GM12878 (cell line): ENCODE results near the gene CEP68. TPM values are rescaled to one million over a fixed set of nuclear protein-coding genes. Genes with fewer than 3 reads are reported as not detected.

ENCODE experiments used
- ATF2 ChIP-seq: IDR thresholded peaks from 2 replicates; pipeline ENCODE4 v1.6.1; 2012; ENCODE audit warnings: low read length, inconsistent platforms
- ATF7 ChIP-seq: fragments of 450-650 bp; IDR thresholded peaks from 2 replicates; pipeline ENCODE4 v1.6.1; 2016; ENCODE audit warnings: low read depth, mild to moderate bottlenecking
- CREM ChIP-seq: IDR thresholded peaks from 2 replicates; pipeline ENCODE4 v1.6.1; 2014; ENCODE audit warnings: antibody characterized with exemption, low read depth
- ETV6 ChIP-seq, 2 experiments: fragments of 450-650 bp in 1 of 2; IDR thresholded peaks in 1 of 2; conservative IDR thresholded peaks in 1 of 2; 2 replicates each; pipeline ENCODE4 v1.6.1; 2014; ENCODE audit warnings: antibody characterized with exemption in 1 of 2, borderline replicate concordance in 1 of 2, low read depth in 1 of 2, mild to moderate bottlenecking in 1 of 2, moderate library complexity in 1 of 2
- EZH2 ChIP-seq: IDR thresholded peaks from 2 replicates; pipeline ENCODE4 v1.6.1; 2012; ENCODE audit warnings: low read depth, mild to moderate bottlenecking, control low read depth, inconsistent platforms, low read length, borderline replicate concordance; ENCODE audit not compliant: control insufficient read depth
- IKZF1 ChIP-seq: fragments of 450-650 bp; conservative IDR thresholded peaks from 2 replicates; pipeline ENCODE4 v1.6.1; 2017; ENCODE audit warnings: antibody characterized with exemption, mild to moderate bottlenecking
- IKZF2 ChIP-seq, 2 experiments: fragments of 450-650 bp; IDR thresholded peaks; 2 replicates each; pipeline ENCODE4 v1.6.1; 2017; ENCODE audit warnings: mild to moderate bottlenecking in 2 of 2, moderate library complexity in 2 of 2
- NFYB ChIP-seq: IDR thresholded peaks from 2 replicates; pipeline ENCODE4 v1.6.1; 2011; ENCODE audit warnings: low read depth, mild to moderate bottlenecking, low read length, improper control_type of control experiment, moderate library complexity; ENCODE audit not compliant: insufficient read depth
- SPI1 ChIP-seq: IDR thresholded peaks from 2 replicates; pipeline ENCODE4 v1.6.1; 2011; ENCODE audit warnings: low read depth, mild to moderate bottlenecking, low read length, moderate library complexity, borderline replicate concordance; ENCODE audit not compliant: insufficient read depth
- TCF12 ChIP-seq: IDR thresholded peaks from 2 replicates; pipeline ENCODE4 v1.6.1; 2011; ENCODE audit warnings: low read depth, mild to moderate bottlenecking, low read length
- TCF3 ChIP-seq: IDR thresholded peaks from 2 replicates; pipeline ENCODE4 v1.6.1; 2012; ENCODE audit warnings: low read depth, mild to moderate bottlenecking, low read length, borderline replicate concordance; ENCODE audit not compliant: insufficient read depth
- polyA plus RNA-seq, 11 experiments: library from polyadenylated mRNA; depleted of rRNA in 4 of 11; unstranded in 6 of 11; stranded (reverse) in 5 of 11; fragments of >200 nt; fragmentation: Nextera tagmentation in 4 of 11; fragmentation: Illumina TruSeq in 1 of 11; extraction: Ambion mirVana in 4 of 11; extraction: Trizol in 1 of 11; gene quantifications; 1 replicate in 1 of 11; 2 replicates in 10 of 11; pipeline versions ENCODE4 v1.2.1 to v1.2.3, GENCODE V29; 2011 to 2016; ENCODE audit warnings: inconsistent platforms in 2 of 11, missing spikeins in 2 of 11, low read depth in 1 of 11
- total RNA-seq, 4 experiments: library from RNA; depleted of rRNA in 3 of 4; stranded (reverse); fragments of >200 nt in 3 of 4; fragmentation: Illumina TruSeq in 1 of 4; extraction: Trizol in 1 of 4; gene quantifications; 2 replicates each; pipeline versions ENCODE4 v1.2.1 to v1.2.3, GENCODE V29; 2013 to 2021

The CEP68 gene
- total and polyA plus RNA-seq, 10 of the 15 experiments (the other 5 are each of a cell fraction or from before 2014, with no cell fraction given) = 1.1 to 11.1 (median 7.4) TPM

- TF ChIP-seq TCF12 (peak; percentile 69; the same call in 1 of the 2 replicates), ETV6 (conservative IDR thresholded peaks at IDR 0.05 in 1 of 2, IDR thresholded peaks at IDR 0.05 in 1 of 2; ENCODE audit: borderline replicate concordance in 1 of 2, low read depth in 1 of 2) (no peak), EZH2 (no peak), IKZF1 (peak; percentile 45; the same call in 1 of the 2 replicates), ATF7 (peak; percentile 33; the same call in 1 of the 2 replicates), ATF2 (0 out of 2 replicates have a peak, but pooled peaks have one; percentile 25), NFYB (no peak), IKZF2 (IDR thresholded peaks at IDR 0.05) (peak; percentile 38 to 49; a peak in 2 of 4 replicates), CREM (peak; percentile 41; the same call in 1 of the 2 replicates), SPI1 (peak; percentile 52; the same call in 1 of the 2 replicates), TCF3 (peak; percentile 78; the same call in 1 of the 2 replicates)
Observed at GRCh38 chr2:65026704-65027464, 29.3 kb upstream of the CEP68 start (continued).
